ACC112 (cell line): ENCODE measurements around the gene DACT3.

ENCODE experiments used
- H2AFZ ChIP-seq: fragments of 200-600 bp; sonication (generic); one replicate; pipeline ENCODE4 v1.6.0; 2017; ENCODE audit warnings: antibody characterized with exemption, low read length; ENCODE audit not compliant: unreplicated experiment
- H3K27ac ChIP-seq: fragments of 200-600 bp; sonication (generic); 2 replicates; pipeline ENCODE4 v1.5.1; 2014; ENCODE audit warnings: low read depth, mild to moderate bottlenecking, antibody characterized with exemption, low read length, moderate library complexity
- H3K27me3 ChIP-seq: fragments of 200-600 bp; sonication (generic); 2 replicates; pipeline ENCODE4 v1.6.1; 2014; ENCODE audit warnings: mild to moderate bottlenecking, antibody characterized with exemption, low read length, moderate library complexity, mixed read lengths; ENCODE audit not compliant: insufficient read depth
- H3K36me3 ChIP-seq: fragments of 200-600 bp; sonication (generic); 2 replicates; pipeline ENCODE4 v1.6.1; 2016; ENCODE audit warnings: mild to moderate bottlenecking, antibody characterized with exemption, low read length, moderate library complexity, mixed read lengths; ENCODE audit not compliant: insufficient read depth
- H3K4me1 ChIP-seq: fragments of 200-600 bp; sonication (generic); one replicate; pipeline ENCODE4 v1.6.1; 2016; ENCODE audit warnings: low read length, mixed read lengths; ENCODE audit not compliant: insufficient read depth, unreplicated experiment, control insufficient read depth
- H3K4me3 ChIP-seq: fragments of 200-600 bp; sonication (generic); 2 replicates; pipeline ENCODE4 v1.5.1; 2014; ENCODE audit warnings: mild to moderate bottlenecking, low read depth, low read length
- H3K79me2 ChIP-seq: fragments of 200-600 bp; sonication (generic); one replicate; pipeline ENCODE4 v1.6.0; 2016; ENCODE audit warnings: low read length; ENCODE audit not compliant: control insufficient read depth, unreplicated experiment, insufficient read depth

The DACT3 gene

DNA sequence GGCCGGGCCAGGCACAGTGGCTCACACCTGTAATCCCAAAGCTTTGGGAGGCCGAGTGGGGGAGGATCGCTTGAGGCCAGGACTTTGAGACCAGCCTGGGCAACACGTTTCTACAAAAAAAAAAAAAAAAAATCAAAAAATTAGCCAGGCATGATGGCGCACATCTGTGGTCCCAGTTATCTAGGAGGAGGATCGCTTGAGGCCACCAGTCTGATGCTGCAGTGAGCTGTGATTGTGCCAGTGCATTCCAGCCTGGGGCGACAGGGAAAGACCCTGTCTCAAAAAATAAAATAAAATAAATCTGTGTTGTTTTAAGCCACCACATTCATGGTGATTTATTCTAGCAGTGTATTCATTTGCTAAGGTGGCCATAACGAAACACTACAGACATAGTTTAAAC is 4.1 kb upstream of the DACT3 start:
- Histone ChIP-seq H3K79me2 (no peaks in the 10 kb centered on the region), H2AFZ (no peak overlapping the region), H3K36me3 (no peaks in the 10 kb centered on the region), H3K27me3 (0 out of 2 replicates have a peak, but pooled peaks cover 6% of the 10 kb centered on the region), H3K4me1 (peaks cover 1% of the 10 kb centered on the region), H3K27ac (no peak overlapping the region), H3K4me3 (no peak overlapping the region)

GRCh38 chr19:46661735-46662592 is 982 bp upstream of the DACT3 start:
- H3K27ac ChIP-seq, result no peak overlapping the region
- H3K27me3 ChIP-seq, result 0 out of 2 replicates have a peak, but pooled peaks cover 9% of the 10 kb centered on the region
- peak overlapping the region; percentile 77 for H3K4me3 ChIP-seq
- no peaks in the 10 kb centered on the region for H3K36me3 ChIP-seq
- peak overlapping the region; percentile 71 for H2AFZ ChIP-seq
- H3K79me2 ChIP-seq, result no peaks in the 10 kb centered on the region
- peaks cover 4% of the 10 kb centered on the region for H3K4me1 ChIP-seq

DNA sequence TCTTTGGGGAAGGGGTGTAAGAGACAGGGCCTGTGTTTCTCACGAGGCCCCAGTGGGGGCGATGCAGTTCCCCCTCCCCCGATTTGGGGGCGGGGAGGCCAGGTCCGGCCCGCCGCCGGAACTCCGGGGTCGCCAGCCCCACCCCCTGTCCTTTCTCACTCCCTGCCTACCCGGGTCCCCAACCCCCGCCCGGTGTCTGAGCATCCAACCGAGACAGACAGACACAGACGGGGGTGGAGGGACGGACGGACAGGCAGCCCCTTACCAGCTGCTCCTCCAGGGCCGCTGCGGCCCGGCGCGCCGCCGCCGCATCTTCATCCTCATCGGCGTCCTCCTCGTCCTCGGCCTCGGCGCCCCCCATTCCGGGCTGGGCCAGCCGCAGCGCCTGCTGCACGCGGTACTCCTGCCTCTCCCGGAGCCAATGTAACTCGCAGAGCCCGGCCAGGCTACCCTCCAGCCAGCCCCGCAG is 397 bp downstream of the DACT3 start:
- H3K4me1 ChIP-seq, result peaks cover 4% of the 10 kb centered on the region
- 0 out of 2 replicates have a peak, but pooled peaks cover 9% of the 10 kb centered on the region for H3K27me3 ChIP-seq
- H2AFZ ChIP-seq, result peak overlapping the region; percentile 22
- H3K36me3 ChIP-seq, result no peaks in the 10 kb centered on the region
- no peak overlapping the region for H3K27ac ChIP-seq
- peak overlapping the region; percentile 77 for H3K4me3 ChIP-seq
- no peaks in the 10 kb centered on the region for H3K79me2 ChIP-seq

DNA sequence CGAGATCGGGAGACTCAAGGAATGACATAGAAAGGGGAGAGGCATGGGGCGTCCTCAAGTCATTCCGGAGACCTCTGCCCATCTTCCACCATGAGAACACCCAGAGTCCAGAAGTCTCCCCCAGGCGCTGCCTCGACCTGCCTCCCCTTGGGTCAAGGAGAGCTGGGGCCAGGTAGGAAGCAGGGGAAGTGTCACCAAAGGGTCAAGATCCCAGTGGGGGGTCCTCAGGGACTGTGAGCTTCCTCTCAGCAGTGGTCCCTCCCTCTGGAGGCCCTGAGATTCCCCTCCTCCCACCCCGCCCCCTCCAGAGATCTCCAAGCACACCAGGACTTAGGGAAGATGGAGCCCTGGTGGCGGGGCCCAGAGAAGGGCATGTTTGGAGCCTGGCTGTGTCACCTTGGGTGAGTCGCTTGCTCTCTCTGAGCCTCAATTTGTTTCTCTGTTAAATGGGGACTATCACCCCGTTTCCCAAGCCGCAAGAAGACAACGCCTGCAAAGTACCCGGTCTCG is 919 bp downstream of the DACT3 start:
- Histone ChIP-seq H3K4me1 (peaks cover 4% of the 10 kb centered on the region), H3K27me3 (0 out of 2 replicates have a peak, but pooled peaks cover 9% of the 10 kb centered on the region), H3K27ac (no peak overlapping the region), H3K4me3 (peak overlapping the region; percentile 77), H3K36me3 (no peaks in the 10 kb centered on the region), H2AFZ (no peak overlapping the region), H3K79me2 (no peaks in the 10 kb centered on the region)

DNA sequence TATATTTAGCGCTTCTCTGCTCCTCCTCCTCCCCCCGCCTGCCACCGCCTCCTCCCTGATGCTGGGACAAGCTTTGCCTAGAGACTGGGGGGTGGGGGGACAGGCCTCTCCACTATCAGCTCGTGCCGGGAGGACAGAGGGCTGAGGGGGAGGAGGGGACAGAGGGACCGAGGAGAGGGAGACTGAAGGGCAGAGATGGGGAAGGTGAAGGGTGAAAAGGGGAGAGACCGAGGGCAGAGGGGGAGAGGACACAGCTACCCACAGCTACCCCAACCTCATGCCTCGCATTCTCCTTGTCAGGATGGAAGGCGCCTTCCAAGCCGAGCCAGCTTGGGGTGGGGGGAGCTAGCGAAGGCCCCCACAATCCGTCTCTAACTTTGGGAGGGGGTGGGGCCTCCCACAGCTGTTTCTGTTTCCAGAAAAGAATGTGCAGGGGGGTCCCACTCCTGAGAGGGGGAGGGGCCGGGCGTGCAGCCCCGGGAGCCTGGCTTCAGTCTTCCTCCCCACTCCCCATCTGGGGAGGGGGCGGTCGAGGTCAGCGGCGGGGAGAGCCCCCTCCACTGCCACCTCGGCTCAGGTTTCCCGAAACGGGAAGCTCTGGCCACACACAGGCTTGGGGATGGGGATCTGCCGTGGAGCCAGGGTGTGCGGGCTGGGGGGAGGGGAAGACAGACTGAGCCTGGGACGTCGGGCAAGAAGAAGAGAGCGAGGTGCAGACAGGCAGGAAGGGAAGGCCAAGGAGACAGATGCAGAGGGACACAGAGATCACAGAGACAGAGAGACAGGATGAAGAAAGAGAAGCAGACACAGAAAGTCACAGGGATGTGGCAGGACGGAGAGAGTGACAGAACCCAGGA is 1.6 kb downstream of the DACT3 start:
- Histone ChIP-seq H3K79me2 (no peaks in the 10 kb centered on the region), H3K27ac (no peak overlapping the region), H3K36me3 (no peaks in the 10 kb centered on the region), H3K4me3 (peak overlapping the region; percentile 77), H2AFZ (no peak overlapping the region), H3K27me3 (0 out of 2 replicates have a peak, but pooled peaks cover 9% of the 10 kb centered on the region), H3K4me1 (peaks cover 4% of the 10 kb centered on the region)

GRCh38 chr19:46656541-46656940 is 4.4 kb downstream of the DACT3 start:
- no peak overlapping the region for H2AFZ ChIP-seq

GRCh38 chr19:46654621-46655152 is 6.3 kb downstream of the DACT3 start:
- H2AFZ ChIP-seq, result no peak overlapping the region
- no peaks in the 10 kb centered on the region for H3K36me3 ChIP-seq
- H3K4me3 ChIP-seq, result no peak overlapping the region
- no peaks in the 10 kb centered on the region for H3K27me3 ChIP-seq
- H3K4me1 ChIP-seq, result no peaks in the 10 kb centered on the region
- H3K79me2 ChIP-seq, result no peaks in the 10 kb centered on the region
- no peak overlapping the region for H3K27ac ChIP-seq

More at GRCh38 chr19:46656541-46656940, 4.4 kb downstream of the DACT3 start:
- peaks cover 4% of the 10 kb centered on the region for H3K4me1 ChIP-seq
- H3K79me2 ChIP-seq, result no peaks in the 10 kb centered on the region
- no peak overlapping the region for H3K4me3 ChIP-seq
- no peaks in the 10 kb centered on the region for H3K36me3 ChIP-seq
- H3K27me3 ChIP-seq, result 0 out of 2 replicates have a peak, but pooled peaks cover 9% of the 10 kb centered on the region
- no peak overlapping the region for H3K27ac ChIP-seq

GRCh38 chr19:46650445-46650844 is 10.5 kb downstream of the DACT3 start:
- H3K79me2 ChIP-seq, result no peaks in the 10 kb centered on the region
- H2AFZ ChIP-seq, result no peak overlapping the region
- no peak overlapping the region for H3K27ac ChIP-seq
- H3K27me3 ChIP-seq, result no peaks in the 10 kb centered on the region
- no peaks in the 10 kb centered on the region for H3K36me3 ChIP-seq
- no peaks in the 10 kb centered on the region for H3K4me1 ChIP-seq
- no peak overlapping the region for H3K4me3 ChIP-seq

- Histone ChIP-seq H2AFZ (no peak overlapping the region), H3K36me3 (no peaks in the 10 kb centered on the region), H3K27ac (no peak overlapping the region), H3K79me2 (no peaks in the 10 kb centered on the region), H3K4me1 (no peaks in the 10 kb centered on the region), H3K27me3 (no peaks in the 10 kb centered on the region), H3K4me3 (no peak overlapping the region)
These were observed 11.7 kb downstream of the DACT3 start for GRCh38 chr19:46648961-46649960.
